Caco-2 (cell line): ENCODE data around the gene FAM120B. TPM values are rescaled to one million over a fixed set of nuclear protein-coding genes. Genes with fewer than 3 reads are reported as not detected.

Experiments used
- BruUV-seq: library from RNA; stranded (reverse); fragments of 400-500 nt; replicated peaks from 2 replicates; lab custom pipeline; 2021; lab: Mats Ljungman, UMichigan
- CTCF ChIA-PET: fragments of 300-600 bp; sonication (Branson Sonifier 250); formaldehyde crosslinking; loops from one replicate; lab custom pipeline; 2022; ENCODE audit warnings: antibody characterized with exemption; lab: Charles Lee
- POLR2A ChIA-PET: fragments of 300-600 bp; sonication (Branson Sonifier 250); formaldehyde crosslinking; loops from one replicate; lab custom pipeline; 2022; ENCODE audit warnings: antibody characterized with exemption; lab: Charles Lee
- DNase-seq, 2 experiments: peaks; one replicate each; pipeline versions ENCODE4 v3.0.0 to v3.0.0-alpha.2; 2020 to 2022
- H3K27me3 ChIP-seq: replicated peaks from 2 replicates; pipeline ENCODE4 v1.6.0; 2011; ENCODE audit warnings: low read length; ENCODE audit not compliant: control insufficient read depth, insufficient read depth
- H3K36me3 ChIP-seq: 2 replicates; pipeline ENCODE4 v1.5.1; 2011; ENCODE audit warnings: low read length; ENCODE audit not compliant: control insufficient read depth, insufficient read depth
- H3K4me1 ChIP-seq: fragments of 250-450 bp; sonication (Bioruptor Pico); 2 replicates; pipeline ENCODE4 v1.5.1; 2020; ENCODE audit warnings: mild to moderate bottlenecking
- H3K4me3 ChIP-seq: 2 replicates; pipeline ENCODE4 v1.5.1; 2011; ENCODE audit warnings: low read depth, mild to moderate bottlenecking, control low read depth, low read length
- H3K9me3 ChIP-seq: fragments of 250-450 bp; sonication (Bioruptor Pico); 2 replicates; pipeline ENCODE4 v1.5.1; 2020; ENCODE audit warnings: mild to moderate bottlenecking, moderate library complexity
- H3K27ac Mint-ChIP-seq: one replicate; pipeline ENCODE4 v1.8.0; 2022; ENCODE audit warnings: mixed read lengths; ENCODE audit not compliant: unreplicated experiment
- H3K27me3 Mint-ChIP-seq: one replicate; pipeline ENCODE4 v1.8.0; 2022; ENCODE audit warnings: mixed read lengths; ENCODE audit not compliant: insufficient read depth, unreplicated experiment
- H3K36me3 Mint-ChIP-seq: one replicate; pipeline ENCODE4 v1.8.0; 2022; ENCODE audit warnings: mild to moderate bottlenecking, mixed read lengths; ENCODE audit not compliant: insufficient read depth, unreplicated experiment
- H3K4me1 Mint-ChIP-seq: one replicate; pipeline ENCODE4 v1.8.0; 2022; ENCODE audit warnings: low read depth, mixed read lengths; ENCODE audit not compliant: unreplicated experiment
- H3K4me3 Mint-ChIP-seq: one replicate; pipeline ENCODE4 v1.8.0; 2022; ENCODE audit warnings: mild to moderate bottlenecking, moderate library complexity, mixed read lengths; ENCODE audit not compliant: unreplicated experiment
- H3K9me3 Mint-ChIP-seq: one replicate; pipeline ENCODE4 v1.8.0; 2022; ENCODE audit warnings: mixed read lengths; ENCODE audit not compliant: unreplicated experiment
- intact Hi-C: fragments of 100-400 bp; cut with micrococcal nuclease; formaldehyde crosslinking; loops from one replicate; pipeline ENCODE4 v1.10.0; 2022; ENCODE audit not compliant: unreplicated experiment
- total RNA-seq: library from RNA; stranded (reverse); gene quantifications from 2 replicates; pipeline ENCODE4 v1.2.3, GENCODE V29; 2022
- TF ChIP-seq, protein P1 (sequence below), 2 experiments: fragments of 200-600 bp in 1 of 2; IDR thresholded peaks; 1 replicate in 1 of 2; 2 replicates in 1 of 2; pipeline versions ENCODE4 v1.5.1 to v1.8.0; 2011 to 2022; ENCODE audit warnings: antibody characterized with exemption in 1 of 2, control low read depth in 1 of 2, inconsistent platforms in 1 of 2, low read depth in 1 of 2, low read length in 1 of 2, mild to moderate bottlenecking in 1 of 2, moderate library complexity in 1 of 2; ENCODE audit not compliant: insufficient read depth in 1 of 2, severe bottlenecking in 1 of 2, unreplicated experiment in 1 of 2

The FAM120B gene
- total RNA-seq, 1 experiment from 2014 or later = 21.0 TPM

- H3K36me3 ChIP-seq = peaks cover 3% of the 10 kb centered on the region
- peaks cover 2% of the 10 kb centered on the region for H3K9me3 Mint-ChIP-seq
- H3K36me3 Mint-ChIP-seq = peaks cover 13% of the 10 kb centered on the region
Observed at GRCh38 chr6:170345662-170346061, 39.1 kb downstream of the FAM120B start.

DNA sequence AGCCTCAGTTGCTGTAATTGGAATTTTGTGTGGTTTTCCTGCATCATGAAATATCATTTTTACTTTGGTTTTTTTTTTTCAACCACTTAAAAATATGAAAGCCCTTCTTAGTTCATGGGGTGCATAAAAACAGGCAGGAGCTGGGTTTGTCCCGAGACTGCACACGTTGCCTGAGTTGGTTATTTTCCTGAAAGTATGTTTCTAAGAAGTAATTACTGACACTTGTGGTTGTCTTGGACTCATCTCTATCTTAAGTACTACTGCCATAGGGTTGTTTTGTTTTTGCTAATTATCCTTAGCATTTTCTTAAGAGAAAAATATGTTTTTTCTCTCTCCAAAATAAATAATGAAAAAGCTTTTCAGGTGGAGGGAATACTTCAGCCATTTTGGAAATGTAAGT is 40.1 kb downstream of the FAM120B start:
- H3K27ac Mint-ChIP-seq = no peak overlapping the region

More at GRCh38 chr6:170345662-170346061, 39.1 kb downstream of the FAM120B start:
- H3K27ac Mint-ChIP-seq = no peak overlapping the region
- Histone ChIP-seq H3K4me3 (no peak overlapping the region), H3K27me3 (no peaks in the 10 kb centered on the region), H3K9me3 (0 out of 2 replicates have a peak, but pooled peaks cover under 1% of the 10 kb centered on the region), H3K4me1 (0 out of 2 replicates have a peak, but pooled peaks cover 3% of the 10 kb centered on the region)
- H3K27me3 Mint-ChIP-seq = no peaks in the 10 kb centered on the region
- TF ChIP-seq, protein P1, sequence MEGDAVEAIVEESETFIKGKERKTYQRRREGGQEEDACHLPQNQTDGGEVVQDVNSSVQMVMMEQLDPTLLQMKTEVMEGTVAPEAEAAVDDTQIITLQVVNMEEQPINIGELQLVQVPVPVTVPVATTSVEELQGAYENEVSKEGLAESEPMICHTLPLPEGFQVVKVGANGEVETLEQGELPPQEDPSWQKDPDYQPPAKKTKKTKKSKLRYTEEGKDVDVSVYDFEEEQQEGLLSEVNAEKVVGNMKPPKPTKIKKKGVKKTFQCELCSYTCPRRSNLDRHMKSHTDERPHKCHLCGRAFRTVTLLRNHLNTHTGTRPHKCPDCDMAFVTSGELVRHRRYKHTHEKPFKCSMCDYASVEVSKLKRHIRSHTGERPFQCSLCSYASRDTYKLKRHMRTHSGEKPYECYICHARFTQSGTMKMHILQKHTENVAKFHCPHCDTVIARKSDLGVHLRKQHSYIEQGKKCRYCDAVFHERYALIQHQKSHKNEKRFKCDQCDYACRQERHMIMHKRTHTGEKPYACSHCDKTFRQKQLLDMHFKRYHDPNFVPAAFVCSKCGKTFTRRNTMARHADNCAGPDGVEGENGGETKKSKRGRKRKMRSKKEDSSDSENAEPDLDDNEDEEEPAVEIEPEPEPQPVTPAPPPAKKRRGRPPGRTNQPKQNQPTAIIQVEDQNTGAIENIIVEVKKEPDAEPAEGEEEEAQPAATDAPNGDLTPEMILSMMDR (IDR thresholded peaks at IDR 0.05; ENCODE audit: insufficient read depth in 1 of 2, low read depth in 1 of 2, low read length in 1 of 2, severe bottlenecking in 1 of 2, unreplicated experiment in 1 of 2) = no peak
- ChIA-PET CTCF (no interaction called here), POLR2A (no interaction called here)
- intact Hi-C loops = no loop called here
- no peak overlapping the region for H3K4me3 Mint-ChIP-seq
- DNase-seq = no peak
- no TSS peak for BruUV-seq
- peaks cover 6% of the 10 kb centered on the region for H3K4me1 Mint-ChIP-seq

GRCh38 chr6:170347091-170347490 is 40.5 kb downstream of the FAM120B start:
- peaks cover 3% of the 10 kb centered on the region for H3K36me3 ChIP-seq
- POLR2A ChIA-PET = no interaction called here
- peaks cover 19% of the 10 kb centered on the region for H3K36me3 Mint-ChIP-seq
- 0 out of 2 replicates have a peak, but pooled peaks cover 3% of the 10 kb centered on the region for H3K4me1 ChIP-seq
- H3K4me3 ChIP-seq = no peak overlapping the region
- no peak for DNase-seq
- H3K4me3 Mint-ChIP-seq = no peak overlapping the region
- BruUV-seq = no TSS peak
- H3K9me3 Mint-ChIP-seq = peaks cover 16% of the 10 kb centered on the region
- H3K9me3 ChIP-seq = 0 out of 2 replicates have a peak, but pooled peaks cover 2% of the 10 kb centered on the region
- no peaks in the 10 kb centered on the region for H3K27me3 Mint-ChIP-seq
- intact Hi-C loops = no loop called here
- CTCF ChIA-PET = no interaction called here
- no peak overlapping the region for H3K27ac Mint-ChIP-seq
- H3K4me1 Mint-ChIP-seq = peaks cover 6% of the 10 kb centered on the region
- TF ChIP-seq, protein P1 (IDR thresholded peaks at IDR 0.05; ENCODE audit: insufficient read depth in 1 of 2, low read depth in 1 of 2, low read length in 1 of 2, severe bottlenecking in 1 of 2, unreplicated experiment in 1 of 2) = no peak
- H3K27me3 ChIP-seq = no peaks in the 10 kb centered on the region

More for the DNA sequence above, 40.1 kb downstream of the FAM120B start:
- intact Hi-C loops = no loop called here
- Histone ChIP-seq H3K27me3 (no peaks in the 10 kb centered on the region), H3K36me3 (peaks cover 3% of the 10 kb centered on the region), H3K9me3 (0 out of 2 replicates have a peak, but pooled peaks cover 2% of the 10 kb centered on the region), H3K4me3 (no peak overlapping the region), H3K4me1 (0 out of 2 replicates have a peak, but pooled peaks cover 3% of the 10 kb centered on the region)
- TF ChIP-seq, protein P1 (IDR thresholded peaks at IDR 0.05; ENCODE audit: insufficient read depth in 1 of 2, low read depth in 1 of 2, low read length in 1 of 2, severe bottlenecking in 1 of 2, unreplicated experiment in 1 of 2) = no peak
- Mint-ChIP-seq H3K4me1 (peaks cover 6% of the 10 kb centered on the region), H3K4me3 (no peak overlapping the region), H3K9me3 (peaks cover 12% of the 10 kb centered on the region), H3K27me3 (no peaks in the 10 kb centered on the region), H3K36me3 (peaks cover 19% of the 10 kb centered on the region)
- no peak for DNase-seq
- no TSS peak for BruUV-seq
- POLR2A ChIA-PET = no interaction called here
- CTCF ChIA-PET = no interaction called here
